ENCODE data around the gene DBT. TPM values are rescaled to one million over a fixed set of nuclear protein-coding genes. Genes with fewer than 3 reads are reported as not detected.
"Not testable (repeated sequence)": the region's sequence is repeated elsewhere in the genome, so short reads cannot be mapped to it uniquely, and the experiment has no call there.

Gene DBT
- polyA plus RNA-seq (2011; rRNA removed) (9.0 and 11.4 TPM in 2 replicates), polyA minus RNA-seq (2011; rRNA and poly(A)+ RNA removed) (6.2 and 8.3 TPM in 2 replicates)

GRCh38 chr1:100249537-100250257 is at the start of gene DBT:
TSS of gene DBT (minus strand) at chr1:100249834. CDS start at chr1:100249820, 14 bp downstream.
- TF ChIP-seq, protein P1, sequence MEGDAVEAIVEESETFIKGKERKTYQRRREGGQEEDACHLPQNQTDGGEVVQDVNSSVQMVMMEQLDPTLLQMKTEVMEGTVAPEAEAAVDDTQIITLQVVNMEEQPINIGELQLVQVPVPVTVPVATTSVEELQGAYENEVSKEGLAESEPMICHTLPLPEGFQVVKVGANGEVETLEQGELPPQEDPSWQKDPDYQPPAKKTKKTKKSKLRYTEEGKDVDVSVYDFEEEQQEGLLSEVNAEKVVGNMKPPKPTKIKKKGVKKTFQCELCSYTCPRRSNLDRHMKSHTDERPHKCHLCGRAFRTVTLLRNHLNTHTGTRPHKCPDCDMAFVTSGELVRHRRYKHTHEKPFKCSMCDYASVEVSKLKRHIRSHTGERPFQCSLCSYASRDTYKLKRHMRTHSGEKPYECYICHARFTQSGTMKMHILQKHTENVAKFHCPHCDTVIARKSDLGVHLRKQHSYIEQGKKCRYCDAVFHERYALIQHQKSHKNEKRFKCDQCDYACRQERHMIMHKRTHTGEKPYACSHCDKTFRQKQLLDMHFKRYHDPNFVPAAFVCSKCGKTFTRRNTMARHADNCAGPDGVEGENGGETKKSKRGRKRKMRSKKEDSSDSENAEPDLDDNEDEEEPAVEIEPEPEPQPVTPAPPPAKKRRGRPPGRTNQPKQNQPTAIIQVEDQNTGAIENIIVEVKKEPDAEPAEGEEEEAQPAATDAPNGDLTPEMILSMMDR (IDR thresholded peaks at IDR 0.05; ENCODE audit: low read depth, low read length), result no peak
- H3K27ac ChIP-seq (ENCODE audit: low read depth, low read length), result peak within 1 kb of the TSS; percentile 69
- CTCF ChIA-PET, result interaction anchor here (1.0 to 1.6 kb wide), 4 partner anchors 10 to 619 kb away, joined by 3 to 5 read pairs (median 4); no protein-coding TSS in a partner anchor
- H3K4me3 ChIP-seq (ENCODE audit: low read depth, low read length), result peak within 1 kb of the TSS; percentile 98
- H3K9me3 ChIP-seq (ENCODE audit: control insufficient read depth, insufficient read depth, low read length), result no peaks in the 10 kb centered on the region
- POLR2A ChIA-PET, result interaction anchor here (0.5 to 1.9 kb wide), 5 partner anchors 12 to 280 kb away, joined by 4 to 11 read pairs (median 5); partner anchors contain the start of genes CDC14A, RTCA and SLC35A3
- no peaks in the 10 kb centered on the region for H3K27me3 ChIP-seq (ENCODE audit: control insufficient read depth, insufficient read depth, low read length)
- DNase-seq (ENCODE audit: low read depth, low spot score), result peak; percentile 78

- CTCF ChIA-PET, result no interaction called here
- Histone ChIP-seq H3K9me3 (ENCODE audit: control insufficient read depth, insufficient read depth, low read length) (no peaks in the 10 kb centered on the region), H3K27me3 (ENCODE audit: control insufficient read depth, insufficient read depth, low read length) (no peaks in the 10 kb centered on the region), H3K27ac (ENCODE audit: low read depth, low read length) (no peak overlapping the region), H3K4me3 (ENCODE audit: low read depth, low read length) (no peak overlapping the region)
- no peak for DNase-seq (ENCODE audit: low read depth, low spot score)
- POLR2A ChIA-PET, result no interaction called here
- TF ChIP-seq, protein P1 (IDR thresholded peaks at IDR 0.05; ENCODE audit: low read depth, low read length), result no peak
These were observed 48.9 kb upstream of the DBT start for GRCh38 chr1:100298512-100298911.

- CTCF ChIA-PET; H3K27ac ChIP-seq (ENCODE audit: low read depth, low read length); POLR2A ChIA-PET; H3K4me3 ChIP-seq (ENCODE audit: low read depth, low read length); H3K27me3 ChIP-seq (ENCODE audit: control insufficient read depth, insufficient read depth, low read length); DNase-seq (ENCODE audit: low read depth, low spot score); H3K9me3 ChIP-seq (ENCODE audit: control insufficient read depth, insufficient read depth, low read length): not testable (repeated sequence)
These were observed 47.4 kb upstream of the DBT start for GRCh38 chr1:100296997-100297396.

DNA sequence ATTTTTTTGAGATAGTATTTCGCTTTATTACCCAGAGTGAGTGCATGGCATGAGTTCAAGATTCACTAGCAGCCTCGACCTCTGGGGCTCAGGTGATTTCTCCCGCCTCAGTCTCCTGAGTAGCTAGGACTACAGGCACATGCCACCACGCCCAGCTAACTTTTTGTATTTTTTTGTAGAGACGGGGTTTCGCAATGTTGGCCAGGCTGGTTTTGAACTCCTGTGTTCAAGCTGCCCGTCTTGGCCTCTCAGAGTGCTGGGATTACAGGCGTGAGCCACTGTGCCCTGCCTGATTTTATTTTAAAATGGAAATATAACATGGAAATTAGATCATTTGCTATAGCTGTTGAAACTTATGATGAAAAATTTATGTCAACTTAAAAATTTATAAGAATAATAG is 46.5 kb upstream of the DBT start:
- Histone ChIP-seq H3K27ac (ENCODE audit: low read depth, low read length) (no peak overlapping the region), H3K9me3 (ENCODE audit: control insufficient read depth, insufficient read depth, low read length) (no peaks in the 10 kb centered on the region), H3K4me3 (ENCODE audit: low read depth, low read length) (no peak overlapping the region), H3K27me3 (ENCODE audit: control insufficient read depth, insufficient read depth, low read length) (no peaks in the 10 kb centered on the region)
- ChIA-PET POLR2A (no interaction called here), CTCF (no interaction called here)
- DNase-seq (ENCODE audit: low read depth, low spot score), result no peak
- TF ChIP-seq, protein P1 (IDR thresholded peaks at IDR 0.05; ENCODE audit: low read depth, low read length), result no peak

DNA sequence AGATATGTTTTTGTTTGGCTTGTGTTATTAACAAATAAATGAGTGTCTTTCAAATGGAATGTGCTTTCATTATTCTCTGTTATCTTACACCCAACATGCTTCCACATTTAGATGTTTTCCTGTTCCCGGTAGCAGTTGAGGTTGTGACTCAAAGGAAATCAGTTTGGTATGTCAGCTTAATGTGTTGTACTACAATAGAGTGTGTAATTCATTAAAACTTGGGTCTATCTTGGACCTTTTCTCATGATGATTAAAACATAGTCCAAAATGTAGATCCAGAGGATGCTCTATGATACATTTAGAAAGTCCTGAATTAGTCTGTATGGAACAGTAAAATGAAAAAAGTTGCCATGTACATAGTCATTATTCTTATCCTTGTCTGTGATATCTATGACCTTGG is 43.1 kb upstream of the DBT start:
- H3K9me3 ChIP-seq (ENCODE audit: control insufficient read depth, insufficient read depth, low read length), result no peaks in the 10 kb centered on the region
- TF ChIP-seq, protein P1 (IDR thresholded peaks at IDR 0.05; ENCODE audit: low read depth, low read length), result no peak
- no peak for DNase-seq (ENCODE audit: low read depth, low spot score)
- ChIA-PET POLR2A (no interaction called here), CTCF (interaction anchor here (0.6 kb wide), 1 partner anchor 99 kb away, joined by 3 read pairs; no protein-coding TSS in a partner anchor)
- no peak overlapping the region for H3K4me3 ChIP-seq (ENCODE audit: low read depth, low read length)
- no peak overlapping the region for H3K27ac ChIP-seq (ENCODE audit: low read depth, low read length)
- no peaks in the 10 kb centered on the region for H3K27me3 ChIP-seq (ENCODE audit: control insufficient read depth, insufficient read depth, low read length)

Data from AG04450 (cell line).